Stimulated activated CD4-positive, alpha-beta T cell treated with anti-CD3 and anti-CD28 coated beads, TNF-alpha, amount 100 ng/mL, for 1 hour (primary cell): Measurements from ENCODE around the gene PHACTR2.
"Not testable (repeated sequence)": the region's sequence is repeated elsewhere in the genome, so short reads cannot be mapped to it uniquely, and the experiment has no call there.

Experiments
- DNase-seq, 3 donors: peaks; one replicate each; pipeline ENCODE4 v3.0.0-alpha.2; 2020; ENCODE audit warnings: low read depth in 3 of 3, low spot score in 1 of 3

PHACTR2 gene

DNA sequence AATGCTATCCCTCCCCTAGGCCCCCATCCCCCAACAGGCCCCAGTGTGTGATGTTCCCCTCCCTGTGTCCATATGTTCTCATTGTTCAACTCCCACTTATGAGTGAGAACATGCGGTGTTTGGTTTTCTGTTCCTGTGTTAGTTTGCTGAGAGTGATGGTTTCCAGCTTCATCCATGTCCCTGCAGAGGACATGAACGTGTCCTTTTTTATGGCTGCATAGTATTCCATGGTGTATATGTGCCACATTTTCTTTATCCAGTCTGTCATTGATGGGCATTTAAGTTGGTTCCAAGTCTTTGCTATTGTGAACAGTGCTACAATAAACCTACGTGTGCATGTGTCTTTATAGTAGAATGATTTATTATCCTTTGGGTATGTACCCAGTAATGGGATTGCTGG is 173.9 kb downstream of the PHACTR2 start:
- DNase-seq, result not testable (repeated sequence)

DNA sequence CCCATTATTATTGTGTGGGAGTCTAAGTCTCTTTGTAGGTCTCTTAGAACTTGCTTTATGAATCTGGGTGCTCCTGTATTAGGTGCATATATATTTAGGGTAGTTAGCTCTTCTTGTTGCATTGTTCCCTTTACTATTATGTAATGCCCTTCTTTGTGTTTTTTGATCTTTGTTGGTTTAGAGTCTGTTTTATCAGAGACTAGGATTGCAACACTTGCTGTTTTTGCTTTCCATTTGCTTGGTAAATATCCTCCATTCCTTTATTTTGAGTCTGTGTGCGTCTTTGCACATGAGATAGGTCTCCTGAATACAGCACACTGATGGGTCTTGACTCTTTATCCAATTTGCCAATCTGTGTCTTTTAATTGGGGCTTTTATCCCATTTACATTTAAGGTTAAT is 177.3 kb downstream of the PHACTR2 start:
- not testable (repeated sequence) for DNase-seq

DNA sequence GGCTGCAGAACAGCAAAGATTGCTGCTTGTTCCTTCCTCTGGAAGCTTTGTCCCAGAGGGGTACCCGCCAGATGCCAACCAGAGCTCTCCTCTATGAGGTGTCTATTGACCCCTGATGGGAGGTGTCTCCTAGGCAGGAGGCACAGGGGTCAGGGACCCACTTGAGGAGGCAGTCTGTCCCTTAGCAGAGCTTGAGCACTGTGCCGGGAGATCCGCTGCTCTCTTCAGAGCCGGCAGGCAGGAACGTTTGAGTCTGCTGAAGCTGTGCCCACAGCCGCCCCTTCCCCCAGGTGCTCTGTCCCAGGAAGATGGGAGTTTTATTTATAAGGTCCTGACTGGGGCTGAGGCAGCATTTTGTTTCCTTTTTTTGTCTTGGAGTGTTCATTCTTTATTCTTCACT is 179.0 kb downstream of the PHACTR2 start:
- DNase-seq, result not testable (repeated sequence)

- DNase-seq, result no peak
These were observed 179.9 kb downstream of the PHACTR2 start for GRCh38 chr6:143857651-143858050.

DNA sequence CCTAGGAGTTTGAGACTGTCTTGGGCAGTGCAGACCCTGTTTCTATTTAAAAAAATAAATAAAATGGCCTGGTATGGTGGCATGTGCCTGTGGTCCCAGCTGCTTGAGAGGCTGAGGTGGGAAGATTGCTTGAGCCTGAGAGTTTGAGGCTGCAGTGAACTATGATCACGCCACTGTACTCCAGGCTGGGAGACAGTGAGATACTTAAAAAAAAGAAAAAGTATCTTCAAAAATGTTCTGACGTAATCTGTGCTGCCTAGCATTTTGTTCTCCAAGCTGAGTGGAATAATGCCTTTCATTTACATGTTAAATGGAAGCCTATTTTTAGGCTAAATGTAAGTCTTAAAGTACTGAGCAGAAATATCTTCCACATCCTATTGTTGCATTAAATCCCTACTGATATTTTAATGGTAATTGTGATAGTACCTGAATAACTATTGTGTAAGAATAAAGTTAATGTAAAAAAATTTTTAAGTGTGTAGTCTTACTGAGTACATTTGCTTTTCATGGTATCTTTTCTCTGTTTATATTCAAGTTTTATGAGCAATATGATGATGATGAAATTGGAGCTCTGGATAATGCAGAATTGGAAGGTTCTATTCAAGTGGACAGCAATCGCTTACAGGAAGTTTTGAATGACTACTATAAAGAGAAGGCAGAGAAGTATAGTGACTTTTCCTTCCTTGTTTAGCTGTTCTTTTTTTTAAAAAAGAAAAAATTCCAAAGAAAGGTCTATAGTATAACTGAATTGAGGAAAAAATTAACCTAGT is 182.3 kb downstream of the PHACTR2 start:
- DNase-seq, result no peak

DNA sequence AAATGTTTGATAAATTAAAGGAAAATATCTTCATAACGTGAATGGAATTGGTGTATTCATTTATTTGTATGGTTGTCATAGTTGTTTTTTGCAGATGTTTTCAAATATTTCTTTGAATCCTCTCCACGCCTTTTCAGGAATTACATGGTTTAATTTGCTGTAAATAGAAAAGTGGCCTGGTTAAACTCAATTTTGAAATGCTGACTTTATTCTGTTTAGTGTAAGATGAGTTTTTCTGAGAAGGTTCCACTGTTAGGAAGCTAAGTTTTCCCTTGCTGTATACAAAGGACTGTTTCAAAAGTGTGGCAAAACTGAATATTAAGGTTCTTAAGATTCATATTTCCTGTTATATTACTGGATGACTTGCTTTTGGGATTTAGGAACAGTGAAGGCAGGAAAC is 186.0 kb downstream of the PHACTR2 start:
- DNase-seq, result no peak

DNA sequence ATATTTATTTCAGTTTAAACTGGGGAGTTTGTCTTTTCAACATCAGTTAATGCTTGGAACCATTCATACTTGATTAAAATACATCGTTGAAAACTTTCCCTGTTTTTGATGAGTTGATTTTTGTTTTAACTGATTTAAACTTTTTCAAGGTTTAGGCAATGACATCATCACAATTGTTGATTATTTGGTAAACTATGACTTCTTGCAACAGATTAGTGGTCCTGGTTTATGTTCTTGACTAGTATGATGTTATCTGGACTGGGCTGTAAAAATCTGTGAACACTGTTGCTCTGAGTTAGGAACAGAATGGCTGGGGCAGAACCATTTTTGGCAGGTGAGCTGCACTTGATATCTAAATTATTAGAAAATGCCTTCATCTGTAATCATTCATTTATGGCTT is 186.5 kb downstream of the PHACTR2 start, which contains the start of gene ZC2HC1B:
TSS of gene ZC2HC1B (plus strand) at position 241 of the 400 bp plus-strand sequence. CDS start at position 307, 66 bp downstream.
- no peak for DNase-seq

- no peak for DNase-seq
These were observed 189.5 kb downstream of the PHACTR2 start for GRCh38 chr6:143867236-143867635.

- not testable (repeated sequence) for DNase-seq
These were observed 191.0 kb downstream of the PHACTR2 start for GRCh38 chr6:143868808-143869207.

GRCh38 chr6:143871202-143871730 is 193.5 kb downstream of the PHACTR2 start:
- DNase-seq, result not testable (repeated sequence)

DNA sequence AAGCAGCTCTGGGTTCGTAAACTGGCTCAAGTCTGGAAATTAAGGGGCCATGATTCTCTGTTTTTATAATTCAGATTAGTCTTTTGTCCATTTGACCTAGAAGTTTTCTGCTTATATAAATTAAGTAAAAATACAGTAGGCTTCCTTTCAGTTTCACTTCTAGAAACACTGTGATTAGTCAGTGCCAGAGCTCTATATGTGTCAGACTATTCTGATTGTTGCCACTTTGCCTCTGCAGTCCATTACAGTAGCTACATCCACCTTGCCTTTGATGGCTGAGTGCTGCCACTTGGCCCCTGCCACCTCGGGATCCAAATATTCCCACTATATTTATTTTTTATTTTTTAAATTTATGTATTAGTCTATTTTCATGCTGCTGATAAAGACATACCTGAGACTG is 194.4 kb downstream of the PHACTR2 start:
- no peak for DNase-seq

- not testable (repeated sequence) for DNase-seq
These were observed 195.8 kb downstream of the PHACTR2 start for GRCh38 chr6:143873600-143873999.

DNA sequence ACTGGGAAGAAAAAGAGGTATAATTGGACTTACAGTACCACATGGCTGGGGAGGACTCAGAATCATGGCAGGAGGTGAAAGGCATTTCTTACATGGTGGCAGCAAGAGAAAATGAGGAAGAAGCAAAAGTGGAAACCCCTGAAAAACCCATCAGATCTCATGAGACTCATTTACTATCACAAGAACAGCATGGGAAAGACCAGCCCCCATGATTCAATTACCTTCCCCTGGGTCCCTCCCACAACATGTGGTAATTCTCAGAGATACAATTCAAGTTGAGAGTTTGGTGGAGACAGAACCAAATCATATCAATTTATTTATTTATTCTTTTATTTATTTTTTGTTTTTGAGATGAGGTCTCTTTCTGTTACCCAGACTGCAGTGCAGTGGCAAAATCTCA is 196.7 kb downstream of the PHACTR2 start:
- DNase-seq, result not testable (repeated sequence)

- no peak for DNase-seq
These were observed 200.0 kb downstream of the PHACTR2 start for GRCh38 chr6:143877584-143878271.

GRCh38 chr6:143878272-143878760 is 200.6 kb downstream of the PHACTR2 start:
- DNase-seq, result no peak

DNA sequence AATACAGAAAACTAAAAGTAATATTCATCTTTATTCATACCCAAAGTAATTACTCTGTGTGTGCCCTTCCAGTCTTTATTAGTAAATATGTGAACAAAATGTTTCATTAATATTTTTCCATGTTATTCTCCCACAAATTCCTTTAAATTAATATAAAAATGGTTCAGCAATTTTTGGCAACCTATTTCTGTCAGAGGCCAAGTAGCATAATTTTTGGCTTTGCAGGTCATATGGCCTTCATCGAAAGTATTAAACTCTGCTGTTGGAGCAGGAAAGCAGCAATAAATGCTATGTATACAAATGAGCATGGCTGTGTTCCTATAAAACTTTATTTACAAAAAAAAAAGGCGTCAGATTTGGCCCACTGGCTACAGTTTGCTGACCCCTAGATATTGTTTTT is 202.6 kb downstream of the PHACTR2 start:
- no peak for DNase-seq
